ENCODE measurements around the gene ACYP1.

DNA sequence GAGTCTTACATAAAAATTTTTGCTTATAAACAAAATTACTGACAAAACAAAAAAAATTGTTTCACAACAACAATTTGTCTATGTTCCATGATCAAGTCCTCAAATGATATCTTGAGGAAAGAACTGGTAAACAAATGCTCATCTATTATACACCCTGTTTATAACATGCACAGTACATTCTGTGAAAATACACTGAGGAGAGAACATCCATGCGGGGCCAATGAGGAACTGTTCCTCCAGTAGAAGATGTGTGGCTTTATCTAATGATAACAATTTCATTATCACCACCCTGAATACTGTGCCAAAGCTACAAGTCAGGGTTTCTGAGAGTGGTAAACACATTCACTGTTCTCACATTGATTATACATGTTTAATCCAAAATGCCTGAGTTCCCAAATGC lies 23.3 kb downstream of the ACYP1 start:
- TF ChIP-seq CTCF (conservative IDR thresholded peaks at IDR 0.05; ENCODE audit: low read depth, low read length) (no peak), EZH2 (IDR thresholded peaks at IDR 0.05; ENCODE audit: borderline replicate concordance, low read depth, low read length, poor library complexity, severe bottlenecking) (no peak)

Data from A673 (cell line).